GM13977 (cell line): Measurements from ENCODE around the gene SLC6A12.

Experiments
- DNase-seq: peaks from one replicate; pipeline ENCODE4 v3.0.0; 2012; ENCODE audit warnings: low spot score
- CTCF ChIP-seq: IDR thresholded peaks from 2 replicates; pipeline ENCODE4 v1.5.1; 2012; ENCODE audit warnings: mild to moderate bottlenecking, control low read depth; ENCODE audit not compliant: insufficient read depth; ENCODE audit errors: extremely low read depth, missing control alignments
- in situ Hi-C: fragments of 300-500 bp; cut with MboI; formaldehyde crosslinking; loops from one replicate; pipeline ENCODE4 v1.12.0; 2022; ENCODE audit warnings: low sequenced_read_pairs, low pct_unique_long_range_greater_than_20kb, mixed read lengths, inconsistent platforms; ENCODE audit not compliant: unreplicated experiment

SLC6A12 gene

GRCh38 chr12:148676-149416 is 65.1 kb downstream of the SLC6A12 start:
- DNase-seq: no peak
- no peak for TF ChIP-seq CTCF
- in situ Hi-C loops: no loop called here

GRCh38 chr12:147242-147641 is 66.7 kb downstream of the SLC6A12 start:
- TF ChIP-seq CTCF: no peak
- DNase-seq: no peak
- in situ Hi-C loops: no loop called here

GRCh38 chr12:145369-145960 is 68.5 kb downstream of the SLC6A12 start:
- in situ Hi-C loops: no loop called here
- no peak for DNase-seq
- TF ChIP-seq CTCF: no peak

GRCh38 chr12:144650-145284 is 69.2 kb downstream of the SLC6A12 start:
- in situ Hi-C loops: no loop called here
- no peak for DNase-seq
- TF ChIP-seq CTCF: no peak

GRCh38 chr12:143964-144649 is 69.8 kb downstream of the SLC6A12 start:
- in situ Hi-C loops: no loop called here
- no peak for TF ChIP-seq CTCF
- no peak for DNase-seq

GRCh38 chr12:140162-140561 is 73.8 kb downstream of the SLC6A12 start:
- in situ Hi-C loops: no loop called here
- no peak for DNase-seq
- no peak for TF ChIP-seq CTCF
